VCaP (cell line): ENCODE data around the gene C1orf115.
"Not testable (repeated sequence)": the region's sequence is repeated elsewhere in the genome, so short reads cannot be mapped to it uniquely, and the experiment has no call there.

Source experiments
- H3K27ac ChIP-seq: fragments of 450-650 bp; 2 replicates; pipeline ENCODE4 v1.5.1; 2017
- TF ChIP-seq, protein P1 (sequence below): fragments of 450-650 bp; conservative IDR thresholded peaks from 2 replicates; pipeline ENCODE4 v1.5.1; 2017; ENCODE audit warnings: mild to moderate bottlenecking, moderate library complexity

C1orf115 gene

DNA sequence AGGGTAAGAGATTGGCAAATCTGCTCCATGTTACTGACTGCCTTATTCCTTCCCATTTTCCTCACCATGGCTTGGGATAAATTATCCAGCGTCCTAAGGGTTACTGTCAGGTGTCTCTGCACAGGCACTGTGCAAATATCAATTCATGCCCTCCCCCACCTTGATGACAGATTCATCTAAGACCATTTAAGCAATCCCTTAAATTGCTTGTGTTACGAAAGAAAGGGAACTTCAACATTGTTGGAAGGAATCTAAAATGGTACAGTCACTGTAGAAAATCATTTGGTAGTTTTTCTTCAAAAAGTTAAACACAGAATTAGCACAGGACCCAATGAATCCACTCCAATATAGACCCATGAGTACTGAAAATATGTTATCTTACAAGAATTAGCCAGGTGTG is 40.3 kb downstream of the C1orf115 start:
- H3K27ac ChIP-seq: no peak overlapping the region; the same call in 1 of the 2 replicates
- TF ChIP-seq, protein P1, sequence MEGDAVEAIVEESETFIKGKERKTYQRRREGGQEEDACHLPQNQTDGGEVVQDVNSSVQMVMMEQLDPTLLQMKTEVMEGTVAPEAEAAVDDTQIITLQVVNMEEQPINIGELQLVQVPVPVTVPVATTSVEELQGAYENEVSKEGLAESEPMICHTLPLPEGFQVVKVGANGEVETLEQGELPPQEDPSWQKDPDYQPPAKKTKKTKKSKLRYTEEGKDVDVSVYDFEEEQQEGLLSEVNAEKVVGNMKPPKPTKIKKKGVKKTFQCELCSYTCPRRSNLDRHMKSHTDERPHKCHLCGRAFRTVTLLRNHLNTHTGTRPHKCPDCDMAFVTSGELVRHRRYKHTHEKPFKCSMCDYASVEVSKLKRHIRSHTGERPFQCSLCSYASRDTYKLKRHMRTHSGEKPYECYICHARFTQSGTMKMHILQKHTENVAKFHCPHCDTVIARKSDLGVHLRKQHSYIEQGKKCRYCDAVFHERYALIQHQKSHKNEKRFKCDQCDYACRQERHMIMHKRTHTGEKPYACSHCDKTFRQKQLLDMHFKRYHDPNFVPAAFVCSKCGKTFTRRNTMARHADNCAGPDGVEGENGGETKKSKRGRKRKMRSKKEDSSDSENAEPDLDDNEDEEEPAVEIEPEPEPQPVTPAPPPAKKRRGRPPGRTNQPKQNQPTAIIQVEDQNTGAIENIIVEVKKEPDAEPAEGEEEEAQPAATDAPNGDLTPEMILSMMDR: no peak

DNA sequence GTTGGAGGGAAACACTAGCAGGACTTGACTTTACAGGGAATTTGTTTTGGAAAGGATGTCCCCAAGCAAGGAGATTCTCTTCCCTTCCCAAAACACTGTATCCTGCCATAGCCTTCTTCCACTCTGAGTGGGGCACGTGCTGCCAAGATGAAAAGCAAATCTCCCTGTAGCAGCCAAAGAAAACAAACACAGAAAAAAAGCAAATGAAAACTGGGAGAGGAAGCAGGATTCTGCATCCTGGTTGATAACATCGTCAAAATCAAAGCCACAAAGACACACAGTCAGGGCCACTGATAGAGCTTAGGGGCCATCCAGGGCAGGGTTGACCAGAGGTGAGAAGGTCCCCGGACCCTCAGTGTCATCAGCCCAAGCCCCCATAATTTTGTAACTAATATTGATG is 42.0 kb downstream of the C1orf115 start:
- TF ChIP-seq, protein P1: no peak
- H3K27ac ChIP-seq: peak overlapping the region; percentile 96

DNA sequence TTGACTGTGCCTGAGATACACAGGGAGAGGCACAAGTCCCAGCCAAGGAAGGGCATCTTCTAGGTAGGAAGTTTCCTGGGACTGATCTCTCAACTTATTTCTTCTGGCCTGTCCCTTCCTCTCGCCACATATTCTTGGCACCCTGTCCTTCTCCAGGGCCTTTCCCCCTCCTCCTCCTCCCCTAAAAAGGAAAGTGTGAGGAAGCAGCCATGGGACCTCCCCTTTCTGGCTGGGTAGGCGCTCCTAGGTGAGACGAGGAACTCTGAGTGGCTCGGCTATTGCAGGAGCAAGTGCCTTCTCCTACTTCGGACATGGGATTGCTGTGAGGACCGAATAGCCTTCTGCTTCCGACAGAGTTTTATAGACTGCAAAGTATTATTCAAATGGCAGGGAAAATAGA is 42.5 kb downstream of the C1orf115 start:
- H3K27ac ChIP-seq: peak overlapping the region; percentile 96
- TF ChIP-seq, protein P1: no peak

DNA sequence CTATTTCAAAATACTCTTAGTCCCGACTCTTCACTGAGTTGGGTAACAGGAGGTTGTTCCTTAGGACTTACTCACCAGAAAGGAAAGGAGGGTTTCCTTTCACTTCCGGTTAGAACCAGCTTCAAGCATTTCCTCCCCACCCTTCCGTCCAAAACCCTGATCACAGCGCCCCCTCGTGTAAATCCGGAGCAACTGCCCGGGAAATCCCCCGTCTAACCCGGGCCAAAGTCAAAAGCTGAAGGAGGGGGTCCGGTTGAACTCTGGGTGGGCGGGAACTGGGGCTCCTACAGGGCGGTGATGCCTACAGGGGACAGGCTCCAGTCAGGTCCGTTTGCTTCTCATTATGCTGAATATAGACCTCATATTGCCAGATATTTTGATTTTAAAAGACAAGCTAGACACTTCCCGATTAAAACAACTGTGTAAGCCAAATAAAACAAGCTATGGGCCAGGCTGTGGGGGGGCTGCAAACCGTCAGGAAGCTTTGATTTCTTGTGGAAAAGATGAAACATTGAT is 43.0 kb downstream of the C1orf115 start:
- peak overlapping the region; percentile 96 for H3K27ac ChIP-seq

DNA sequence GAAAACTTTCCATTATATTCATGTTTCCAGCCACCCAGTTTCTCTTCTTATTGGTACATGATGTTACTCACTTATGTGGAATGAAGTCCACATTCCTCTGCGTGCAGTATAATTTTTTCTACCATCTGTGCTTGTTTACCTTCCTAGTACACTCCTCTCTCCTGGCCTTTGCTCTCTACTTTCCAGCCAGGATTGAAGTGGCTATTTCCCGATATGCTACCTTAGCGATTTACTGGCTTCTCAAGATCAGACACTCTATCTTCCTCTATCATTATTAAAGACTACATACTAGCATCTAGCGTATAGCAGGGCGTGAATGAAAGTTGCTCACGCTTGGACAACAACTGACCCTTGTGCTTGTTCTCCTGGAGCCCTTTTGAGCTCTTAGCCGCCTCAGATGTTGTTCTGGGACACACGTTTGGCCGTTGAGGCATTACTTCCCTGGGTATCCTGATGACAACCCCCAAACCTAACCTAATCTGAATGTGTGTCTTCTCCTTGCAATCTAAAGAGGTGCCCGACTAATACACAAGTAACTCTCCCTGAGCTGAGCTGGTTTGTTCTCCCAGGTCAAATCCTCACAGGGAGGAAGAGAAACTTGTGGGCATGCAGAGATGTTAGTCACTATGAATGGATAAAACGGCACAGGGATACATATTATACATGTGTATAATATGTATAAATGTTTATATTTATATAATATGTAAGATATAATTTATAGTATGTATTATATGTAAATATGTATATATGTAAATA is 44.6 kb downstream of the C1orf115 start:
- peak overlapping the region; percentile 5; the same call in 1 of the 2 replicates for H3K27ac ChIP-seq
- TF ChIP-seq, protein P1: no peak

More for the DNA sequence above, 43.0 kb downstream of the C1orf115 start:
- TF ChIP-seq, protein P1: peak; percentile 86

DNA sequence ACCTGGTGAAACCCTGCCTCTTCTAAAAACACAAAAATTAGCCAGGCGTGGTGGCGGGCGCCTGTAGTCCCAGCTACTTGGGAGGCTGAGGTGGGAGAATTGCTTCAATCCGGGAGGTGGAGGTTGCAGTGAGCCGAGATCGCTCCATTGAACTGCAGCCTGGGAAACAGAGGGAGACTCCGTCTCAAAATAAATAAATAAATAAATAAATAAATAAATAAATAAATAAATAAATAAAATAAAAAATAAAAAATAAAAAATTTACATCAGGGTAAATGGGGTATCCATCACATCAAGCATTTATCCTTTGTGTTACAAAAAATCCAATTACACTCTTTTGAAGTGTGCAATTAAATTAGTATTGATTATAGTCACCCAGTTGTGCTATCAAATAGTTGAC is 46.1 kb downstream of the C1orf115 start:
- H3K27ac ChIP-seq: not testable (repeated sequence)

DNA sequence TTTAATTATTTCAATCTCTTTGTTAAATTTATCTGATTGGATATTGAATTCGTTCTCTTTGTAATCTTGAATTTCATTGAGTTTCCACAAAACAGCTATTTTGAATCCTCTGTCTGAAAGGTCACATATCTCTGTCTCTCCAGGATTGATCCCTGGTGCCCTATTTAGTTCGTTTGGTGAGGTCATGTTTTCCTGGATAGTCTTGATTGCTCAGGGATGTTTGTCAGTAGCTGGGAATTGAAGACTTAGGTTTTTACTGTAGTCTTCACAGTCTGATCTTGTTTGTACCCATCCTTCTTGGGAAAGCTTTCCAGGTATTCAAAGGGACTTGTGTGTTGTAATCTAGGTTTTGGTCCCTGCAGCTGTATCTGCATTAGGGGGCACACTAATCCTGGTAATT is 51.2 kb downstream of the C1orf115 start:
- TF ChIP-seq, protein P1: no peak

DNA sequence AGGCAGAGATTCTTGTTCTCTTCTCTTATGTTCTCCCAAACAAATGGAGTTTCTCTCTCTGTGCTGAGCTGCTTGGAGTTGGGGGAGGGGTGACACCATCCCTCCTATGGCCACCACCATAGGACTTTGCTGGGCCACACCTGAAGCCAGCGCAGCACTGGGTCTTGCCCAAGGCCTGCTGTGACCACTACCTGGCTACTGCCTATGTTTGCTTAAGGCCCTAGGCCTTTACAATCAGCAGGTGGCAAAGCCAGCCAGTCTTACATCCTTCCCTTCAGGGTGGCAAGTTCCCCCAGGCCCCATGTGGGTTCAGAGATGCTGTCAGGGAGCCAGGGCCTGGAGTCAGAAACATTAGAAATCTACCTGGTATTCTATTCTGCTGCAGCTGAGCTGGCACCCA is 51.7 kb downstream of the C1orf115 start:
- H3K27ac ChIP-seq: no peak overlapping the region
- TF ChIP-seq, protein P1: no peak

More for the DNA sequence above, 51.2 kb downstream of the C1orf115 start:
- no peak overlapping the region for H3K27ac ChIP-seq
